GM20000 (cell line): ENCODE data around the gene SRD5A2.

Experiments used
- DNase-seq: peaks from one replicate; pipeline ENCODE4 v3.0.0; 2012; ENCODE audit warnings: low spot score
- CTCF ChIP-seq: IDR thresholded peaks from 2 replicates; pipeline ENCODE4 v1.5.1; 2012; ENCODE audit warnings: mild to moderate bottlenecking, control low read depth; ENCODE audit errors: extremely low read depth, missing control alignments

The SRD5A2 gene

GRCh38 chr2:31523871-31524492, 56.8 kb downstream of the SRD5A2 start:
- peak; percentile 33 for DNase-seq

GRCh38 chr2:31522786-31523185, 58.0 kb downstream of the SRD5A2 start:
- TF ChIP-seq CTCF, result no peak
- no peak for DNase-seq

More at GRCh38 chr2:31523871-31524492, 56.8 kb downstream of the SRD5A2 start:
- peak; percentile 64 for TF ChIP-seq CTCF

GRCh38 chr2:31517442-31518203, 63.1 kb downstream of the SRD5A2 start:
- TF ChIP-seq CTCF, result no peak

GRCh38 chr2:31515586-31515985, 65.2 kb downstream of the SRD5A2 start:
- TF ChIP-seq CTCF, result no peak
- DNase-seq, result no peak

More at GRCh38 chr2:31517442-31518203, 63.1 kb downstream of the SRD5A2 start:
- DNase-seq, result no peak

- TF ChIP-seq CTCF, result no peak
- DNase-seq, result no peak
Measured at GRCh38 chr2:31513553-31513952, 67.2 kb downstream of the SRD5A2 start.

GRCh38 chr2:31511376-31511775, 69.4 kb downstream of the SRD5A2 start:
- TF ChIP-seq CTCF, result no peak
- DNase-seq, result no peak

GRCh38 chr2:31505111-31505510, 75.6 kb downstream of the SRD5A2 start:
- TF ChIP-seq CTCF, result no peak
- DNase-seq, result no peak
